Kidney (tissue), 14 donors: ENCODE results near the gene NKAIN1. TPM values are rescaled to one million over a fixed set of nuclear protein-coding genes. Genes with fewer than 3 reads are reported as not detected.

Experiments used
- DNase-seq, 5 donors: peaks; one replicate each; pipeline ENCODE4 v3.0.0-alpha.2; 2013 to 2020
- FAIRE-seq: peaks from 2 replicates; lab custom pipeline; 2012; peaks lifted over from hg19 to GRCh38; lab: Jason Lieb, UNC
- H3K27ac ChIP-seq, 2 donors: one replicate each; pipeline ENCODE4 v1.7.0; 2013; ENCODE audit warnings: low read depth in 2 of 2, low read length in 2 of 2, inconsistent platforms in 1 of 2
- H3K27me3 ChIP-seq: one replicate; pipeline ENCODE4 v1.7.1; 2013; ENCODE audit warnings: low read length, inconsistent platforms; ENCODE audit not compliant: control insufficient read depth, insufficient read depth
- H3K36me3 ChIP-seq, 3 donors: one replicate each; pipeline versions ENCODE4 v1.7.0 to v1.7.1; 2013; ENCODE audit warnings: low read length in 3 of 3, control low read depth in 1 of 3, inconsistent platforms in 1 of 3; ENCODE audit not compliant: insufficient read depth in 3 of 3, control insufficient read depth in 2 of 3
- H3K4me1 ChIP-seq, 3 donors: one replicate each; pipeline versions ENCODE4 v1.7.0 to v1.7.1; 2013; ENCODE audit warnings: low read length in 3 of 3, inconsistent platforms in 1 of 3, low read depth in 1 of 3; ENCODE audit not compliant: control insufficient read depth in 2 of 3, insufficient read depth in 2 of 3
- H3K4me3 ChIP-seq, 3 donors: one replicate each; pipeline versions ENCODE4 v1.7.0 to v1.8.1; 2013; ENCODE audit warnings: low read length in 3 of 3, control low read depth in 1 of 3, inconsistent platforms in 1 of 3
- H3K9ac ChIP-seq, 3 donors: one replicate each; pipeline versions ENCODE4 v1.7.0 to v1.7.1; 2013; ENCODE audit warnings: low read length in 3 of 3, control low read depth in 1 of 3, inconsistent platforms in 1 of 3
- H3K9me3 ChIP-seq, 3 donors: one replicate each; pipeline versions ENCODE4 v1.7.0 to v1.7.1; 2013; ENCODE audit warnings: low read length in 3 of 3, control low read depth in 1 of 3, inconsistent platforms in 1 of 3; ENCODE audit not compliant: control insufficient read depth in 2 of 3, insufficient read depth in 1 of 3
- intact Hi-C: fragments of 100-400 bp; cut with DNase I; formaldehyde crosslinking; loops from one replicate; pipeline ENCODE4 v1.11.1; 2022
- polyA plus RNA-seq: library from polyadenylated mRNA; stranded (reverse); fragments of 350-450 nt; fragmentation: Illumina TruSeq; extraction: RNeasy Lipid Tissue Mini Kit (QIAGEN cat#74804); gene quantifications from one replicate; pipeline ENCODE4 v1.2.3, GENCODE V29; 2014; ENCODE audit warnings: low read depth, low replicate concordance; ENCODE audit not compliant: insufficient read depth
- total RNA-seq: library from RNA; stranded (reverse); fragmentation: NEBNext Ultra II Directional; extraction: Animal tissue kit (Norgen Biotek cat#: 25700); gene quantifications from one replicate; pipeline ENCODE4 v1.2.1, GENCODE V29; 2021
- TF ChIP-seq, protein P1 (sequence below): IDR thresholded peaks from 3 replicates; pipeline ENCODE4 v1.5.1; 2012; ENCODE audit warnings: mild to moderate bottlenecking, moderate library complexity, borderline replicate concordance; ENCODE audit not compliant: insufficient read depth; ENCODE audit errors: extremely low read depth
- donor health status: control.
- donor health status: control.
- donor health status: control.
- donor health status: control.
- donor health status: control.
- donor health status: DM: yes; HTN: yes; CAD: no.
- donor health status: Normal renal cell carcinoma (clear cell type).

NKAIN1 gene
- total and polyA plus RNA-seq, 2 donors from 2014 or later: 0.19 to 0.34 TPM

DNA sequence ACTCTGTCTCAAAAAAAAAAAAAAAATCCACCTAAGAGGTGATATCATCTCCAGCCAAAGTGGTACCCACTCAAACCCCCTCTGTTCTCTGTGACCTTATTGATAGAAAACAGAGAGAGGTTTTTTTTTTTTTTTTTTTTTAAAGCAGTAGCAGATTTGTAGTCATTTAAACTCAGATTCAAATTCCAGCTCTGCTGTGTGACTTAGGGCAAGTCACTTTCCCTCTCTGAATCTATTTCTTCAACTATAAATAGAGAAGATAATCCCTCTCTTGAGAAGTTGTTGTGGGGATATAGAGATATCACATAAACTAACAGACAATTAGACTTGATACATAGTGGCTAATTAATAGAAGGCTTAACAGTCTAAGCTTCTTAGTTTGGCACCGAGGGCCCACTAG lies 48.4 kb downstream of the NKAIN1 start:
- no peak for DNase-seq
- H3K4me1 ChIP-seq: no peaks in the 10 kb centered on the region
- H3K4me3 ChIP-seq: no peak overlapping the region
- H3K36me3 ChIP-seq: no peaks in the 10 kb centered on the region
- no peak overlapping the region for H3K27ac ChIP-seq
- no peaks in the 10 kb centered on the region for H3K27me3 ChIP-seq
- H3K9ac ChIP-seq: no peak overlapping the region
- no peaks in the 10 kb centered on the region for H3K9me3 ChIP-seq
- intact Hi-C loops: no loop called here
- no peak for FAIRE-seq
- TF ChIP-seq, protein P1, sequence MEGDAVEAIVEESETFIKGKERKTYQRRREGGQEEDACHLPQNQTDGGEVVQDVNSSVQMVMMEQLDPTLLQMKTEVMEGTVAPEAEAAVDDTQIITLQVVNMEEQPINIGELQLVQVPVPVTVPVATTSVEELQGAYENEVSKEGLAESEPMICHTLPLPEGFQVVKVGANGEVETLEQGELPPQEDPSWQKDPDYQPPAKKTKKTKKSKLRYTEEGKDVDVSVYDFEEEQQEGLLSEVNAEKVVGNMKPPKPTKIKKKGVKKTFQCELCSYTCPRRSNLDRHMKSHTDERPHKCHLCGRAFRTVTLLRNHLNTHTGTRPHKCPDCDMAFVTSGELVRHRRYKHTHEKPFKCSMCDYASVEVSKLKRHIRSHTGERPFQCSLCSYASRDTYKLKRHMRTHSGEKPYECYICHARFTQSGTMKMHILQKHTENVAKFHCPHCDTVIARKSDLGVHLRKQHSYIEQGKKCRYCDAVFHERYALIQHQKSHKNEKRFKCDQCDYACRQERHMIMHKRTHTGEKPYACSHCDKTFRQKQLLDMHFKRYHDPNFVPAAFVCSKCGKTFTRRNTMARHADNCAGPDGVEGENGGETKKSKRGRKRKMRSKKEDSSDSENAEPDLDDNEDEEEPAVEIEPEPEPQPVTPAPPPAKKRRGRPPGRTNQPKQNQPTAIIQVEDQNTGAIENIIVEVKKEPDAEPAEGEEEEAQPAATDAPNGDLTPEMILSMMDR: no peak

DNA sequence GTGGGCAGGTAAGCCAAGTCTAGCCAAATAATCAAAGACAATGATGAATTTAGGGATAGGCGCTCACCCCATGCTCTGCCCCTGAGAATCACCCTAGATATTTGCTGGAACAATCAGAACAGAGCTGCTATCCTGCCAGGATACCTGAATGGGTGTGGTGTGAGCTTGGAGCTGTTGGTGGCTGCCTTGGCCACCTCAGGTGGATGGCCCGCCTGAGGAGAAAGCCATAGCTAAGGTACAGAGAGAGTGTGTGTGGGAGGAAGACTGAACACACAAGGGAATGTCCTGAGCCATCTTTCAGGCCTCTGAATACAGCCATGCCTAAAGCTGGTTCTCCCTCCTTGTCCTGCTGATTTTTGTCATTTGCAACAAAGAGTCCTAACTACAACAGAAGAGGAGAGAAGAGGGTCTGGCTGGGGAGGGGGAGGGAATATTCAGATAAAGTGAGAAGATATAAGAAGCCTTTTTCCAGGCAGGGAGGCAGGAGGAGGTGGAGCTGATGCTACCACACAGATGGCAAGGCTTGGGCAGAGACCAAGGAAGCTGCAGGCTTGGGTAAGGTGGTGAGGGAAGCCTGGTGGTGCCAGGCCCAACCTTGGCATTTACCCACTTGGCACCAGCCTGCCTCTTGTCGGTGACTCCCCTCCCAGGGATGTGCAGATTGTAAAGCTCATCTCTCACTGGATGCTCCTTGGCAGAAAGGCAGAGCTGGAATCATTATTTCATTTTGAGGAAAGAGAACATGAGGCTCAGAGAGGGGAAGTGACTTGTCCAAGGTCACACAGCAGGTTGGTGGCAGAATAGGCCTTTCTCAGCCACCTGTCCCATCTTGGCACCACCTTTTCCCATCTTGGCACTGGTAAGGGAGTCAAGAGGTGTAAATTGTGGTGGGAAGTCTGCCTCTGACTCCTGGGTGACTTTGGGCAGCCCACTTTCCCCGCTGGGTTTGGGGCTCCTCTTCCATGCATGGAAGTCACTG lies 49.7 kb downstream of the NKAIN1 start:
- Histone ChIP-seq H3K36me3 (no peaks in the 10 kb centered on the region), H3K27me3 (no peaks in the 10 kb centered on the region), H3K9ac (no peak overlapping the region), H3K4me1 (no peaks in the 10 kb centered on the region), H3K9me3 (no peaks in the 10 kb centered on the region), H3K4me3 (no peak overlapping the region), H3K27ac (no peak overlapping the region)
- TF ChIP-seq, protein P1: no peak
- FAIRE-seq (no peak), DNase-seq (peak in 1 of 5 donors; percentile 25)
- intact Hi-C loops: loop anchor here (10.0 kb wide), 1 partner anchor 235 kb away; no protein-coding TSS in a partner anchor

GRCh38 chr1:31183927-31184554 lies 55.6 kb downstream of the NKAIN1 start:
- intact Hi-C loops: loop anchor here (10.0 kb wide), 1 partner anchor 241 kb away; no protein-coding TSS in a partner anchor
- H3K36me3 ChIP-seq: no peaks in the 10 kb centered on the region
- no peak overlapping the region for H3K9ac ChIP-seq
- TF ChIP-seq, protein P1: peak; percentile 88
- FAIRE-seq (no peak), DNase-seq (peak in 4 of 5 donors; percentile 57 to 70 (median 61))
- no peaks in the 10 kb centered on the region for H3K27me3 ChIP-seq
- H3K4me1 ChIP-seq: peaks cover 0 to 6% (median 0%) of the 10 kb centered on the region in 3 donors
- H3K27ac ChIP-seq: no peak overlapping the region
- no peak overlapping the region for H3K4me3 ChIP-seq
- no peaks in the 10 kb centered on the region for H3K9me3 ChIP-seq
